ENCODE data around the gene HIVEP3. TPM values are rescaled to one million over a fixed set of nuclear protein-coding genes. Genes with fewer than 3 reads are reported as not detected.

Gene HIVEP3
- total RNA-seq, 1 experiment from 2014 or later = 1.4 TPM

DNA sequence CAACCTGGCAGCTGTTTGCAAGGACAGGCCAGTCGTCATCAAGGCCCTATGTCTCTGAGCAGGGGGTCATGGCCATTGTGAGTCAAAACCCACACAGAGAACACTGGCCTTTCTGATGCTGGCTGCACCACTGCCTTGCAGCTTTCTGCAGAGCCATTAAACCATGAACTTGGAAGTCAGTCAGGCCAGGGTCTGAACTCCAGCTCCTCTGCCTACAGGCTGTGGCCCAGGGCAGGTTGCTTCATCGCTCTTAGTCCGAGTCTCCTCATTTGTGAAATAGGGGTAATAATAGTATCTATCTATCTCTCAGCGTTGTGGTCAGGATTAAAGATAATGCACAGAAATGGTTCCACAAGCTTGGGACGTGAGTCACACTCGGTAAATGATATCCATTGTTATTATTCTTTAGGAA is 35.8 kb upstream of the HIVEP3 start:
- no CpG with 5 or more reads among the region's 6 CpGs for WGBS (ENCODE audit: extremely low coverage, insufficient read length, low lambda C conversion rate)
- DNase-seq = peak; percentile 52
- Histone ChIP-seq H3K79me2 (ENCODE audit: insufficient read depth, low read length) (no peaks in the 10 kb centered on the region), H2AK5ac (ENCODE audit: insufficient read length, low read length) (no peak overlapping the region), H2BK120ac (ENCODE audit: low read depth, low read length, poor library complexity, severe bottlenecking) (no peak overlapping the region), H3K14ac (ENCODE audit: insufficient read depth, low read length) (no peak overlapping the region), H2AFZ (ENCODE audit: low read length) (no peak overlapping the region), H4K8ac (replicated peaks; ENCODE audit: insufficient read length, low read depth, low read length) (no peak overlapping the region), H3K4me1 (ENCODE audit: insufficient read depth, low read length) (peaks cover 2% of the 10 kb centered on the region; the same call in 1 of the 2 replicates), H3K9ac (ENCODE audit: extremely low read depth, insufficient read length, low read length) (no peak overlapping the region), H3K9me3 (ENCODE audit: control insufficient read depth, low read depth, low read length) (no peaks in the 10 kb centered on the region), H2BK15ac (ENCODE audit: low read depth, low read length) (no peak overlapping the region), H3K18ac (ENCODE audit: insufficient read length, low read depth, low read length) (no peak overlapping the region), H4K20me1 (ENCODE audit: control insufficient read depth, insufficient read depth, insufficient read length) (no peaks in the 10 kb centered on the region), H3T11ph (ENCODE audit: low read length) (no peak overlapping the region), H4K5ac (ENCODE audit: insufficient read length, low read depth, low read length) (no peak overlapping the region), H2BK5ac (ENCODE audit: insufficient read length, low read length) (no peak overlapping the region), H3K27me3 (ENCODE audit: insufficient read depth, low read length) (no peaks in the 10 kb centered on the region; the same call in 1 of the 2 replicates), H3K23me2 (ENCODE audit: insufficient read length, low read depth, low read length, poor library complexity, severe bottlenecking) (no peaks in the 10 kb centered on the region), H2BK20ac (ENCODE audit: low read depth, low read length, poor library complexity, severe bottlenecking) (no peak overlapping the region), H3K27ac (ENCODE audit: insufficient read length, low read depth, low read length) (no peak overlapping the region), H3K56ac (ENCODE audit: insufficient read length, low read depth, low read length) (no peak overlapping the region), H2BK12ac (ENCODE audit: insufficient read length, low read depth, low read length) (no peak overlapping the region), H4K91ac (ENCODE audit: insufficient read length, low read depth, low read length) (no peak overlapping the region), H3K23ac (ENCODE audit: insufficient read length, low read depth, low read length) (no peak overlapping the region), H3K79me1 (ENCODE audit: insufficient read depth, low read depth, low read length, poor library complexity, severe bottlenecking) (no peaks in the 10 kb centered on the region), H3K4ac (ENCODE audit: low read depth, low read length) (no peak overlapping the region), H3K4me2 (ENCODE audit: insufficient read depth, insufficient read length, low read length) (no peak overlapping the region)
- H3K27ac Mint-ChIP-seq = no peak overlapping the region; a peak in 1 of 7 replicates
- H3K27me3 Mint-ChIP-seq (ENCODE audit: low read depth) = no peaks in the 10 kb centered on the region; the same call in 1 of the 2 replicates
- TF ChIP-seq, protein P1, sequence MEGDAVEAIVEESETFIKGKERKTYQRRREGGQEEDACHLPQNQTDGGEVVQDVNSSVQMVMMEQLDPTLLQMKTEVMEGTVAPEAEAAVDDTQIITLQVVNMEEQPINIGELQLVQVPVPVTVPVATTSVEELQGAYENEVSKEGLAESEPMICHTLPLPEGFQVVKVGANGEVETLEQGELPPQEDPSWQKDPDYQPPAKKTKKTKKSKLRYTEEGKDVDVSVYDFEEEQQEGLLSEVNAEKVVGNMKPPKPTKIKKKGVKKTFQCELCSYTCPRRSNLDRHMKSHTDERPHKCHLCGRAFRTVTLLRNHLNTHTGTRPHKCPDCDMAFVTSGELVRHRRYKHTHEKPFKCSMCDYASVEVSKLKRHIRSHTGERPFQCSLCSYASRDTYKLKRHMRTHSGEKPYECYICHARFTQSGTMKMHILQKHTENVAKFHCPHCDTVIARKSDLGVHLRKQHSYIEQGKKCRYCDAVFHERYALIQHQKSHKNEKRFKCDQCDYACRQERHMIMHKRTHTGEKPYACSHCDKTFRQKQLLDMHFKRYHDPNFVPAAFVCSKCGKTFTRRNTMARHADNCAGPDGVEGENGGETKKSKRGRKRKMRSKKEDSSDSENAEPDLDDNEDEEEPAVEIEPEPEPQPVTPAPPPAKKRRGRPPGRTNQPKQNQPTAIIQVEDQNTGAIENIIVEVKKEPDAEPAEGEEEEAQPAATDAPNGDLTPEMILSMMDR (conservative IDR thresholded peaks at IDR 0.05) = no peak
- H3K36me3 Mint-ChIP-seq (ENCODE audit: insufficient read depth in 1 of 3, low read depth in 3 of 3) = peaks cover 0 to 9% (median 6%) of the 10 kb centered on the region in 3 experiments; a peak in 5 of 7 replicates
- H3K4me3 Mint-ChIP-seq = no peak overlapping the region
- peaks cover 5 to 8% of the 10 kb centered on the region in 2 experiments; a peak in 4 of 5 replicates for H3K9me3 Mint-ChIP-seq
- peaks cover 21 to 24% of the 10 kb centered on the region in 2 experiments for H3K4me1 Mint-ChIP-seq

All from H9 (cell line).